NCI-H526 (cell line): ENCODE results near the gene SLX4IP.
A peak's percentile ranks its signal among the peaks of the same experiment; 100 is the strongest.
"Not testable (repeated sequence)": the region's sequence is repeated elsewhere in the genome, so short reads cannot be mapped to it uniquely, and the experiment has no call there.

ENCODE experiments used
- DNase-seq, 2 experiments: peaks; one replicate each; lab custom pipeline; 2025; lab: John Stamatoyannopoulos, UW

Gene SLX4IP

GRCh38 chr20:10605547-10606195 lies 170.6 kb downstream of the SLX4IP start:
- DNase-seq, result no peak

- DNase-seq, result no peak
These were observed 174.2 kb downstream of the SLX4IP start for GRCh38 chr20:10609276-10609675.

- DNase-seq, result no peak
These were observed 174.7 kb downstream of the SLX4IP start for GRCh38 chr20:10609770-10610169.

GRCh38 chr20:10610251-10610650 lies 175.1 kb downstream of the SLX4IP start:
- no peak for DNase-seq

GRCh38 chr20:10611357-10611756 lies 176.3 kb downstream of the SLX4IP start:
- DNase-seq, result peak in 1 of 2 experiments; percentile 58

- not testable (repeated sequence) for DNase-seq
These were observed 178.3 kb downstream of the SLX4IP start for GRCh38 chr20:10613426-10613825.

- no peak for DNase-seq
These were observed 178.8 kb downstream of the SLX4IP start for GRCh38 chr20:10613911-10614310.

GRCh38 chr20:10616212-10616611 lies 181.1 kb downstream of the SLX4IP start:
- no peak for DNase-seq

GRCh38 chr20:10617549-10618133 lies 182.5 kb downstream of the SLX4IP start:
- DNase-seq, result not testable (repeated sequence)

GRCh38 chr20:10618611-10619245 lies 183.6 kb downstream of the SLX4IP start:
- no peak for DNase-seq

- no peak for DNase-seq
These were observed 184.3 kb downstream of the SLX4IP start for GRCh38 chr20:10619427-10619826.

GRCh38 chr20:10621149-10621548 lies 186.0 kb downstream of the SLX4IP start:
- no peak for DNase-seq

GRCh38 chr20:10622657-10623418 lies 187.7 kb downstream of the SLX4IP start:
- no peak for DNase-seq

- no peak for DNase-seq
These were observed 190.5 kb downstream of the SLX4IP start for GRCh38 chr20:10625641-10626040.

- DNase-seq, result no peak
These were observed 191.8 kb downstream of the SLX4IP start for GRCh38 chr20:10626896-10627295.

- no peak for DNase-seq
These were observed 195.0 kb downstream of the SLX4IP start for GRCh38 chr20:10629946-10630650.

- no peak for DNase-seq
These were observed 196.0 kb downstream of the SLX4IP start for GRCh38 chr20:10631126-10631525.

- DNase-seq, result no peak
These were observed 197.8 kb downstream of the SLX4IP start for GRCh38 chr20:10632721-10633509.

- no peak for DNase-seq
These were observed 198.6 kb downstream of the SLX4IP start for GRCh38 chr20:10633718-10634117.

GRCh38 chr20:10634211-10634610 lies 199.1 kb downstream of the SLX4IP start:
- DNase-seq, result no peak
